HepG2 (cell line): Measurements from ENCODE around the gene OR10H1.

Experiments
- NR1H2 ChIP-seq: sonication (generic); formaldehyde crosslinking; IDR thresholded peaks from 2 replicates; pipeline ENCODE4 v1.8.1; 2022; ENCODE audit warnings: low read depth, missing genetic modification reagents, borderline replicate concordance
- SUZ12 ChIP-seq: fragments of 150-350 bp; IDR thresholded peaks from 2 replicates; pipeline ENCODE4 v1.6.1; 2014; ENCODE audit warnings: low read depth, low read length

GRCh38 chr19:15863272-15863671 is 47.8 kb upstream of the OR10H1 start:
- TF ChIP-seq SUZ12 (no peak), NR1H2 (CRISPR knock-in tag) (no peak)
